Measurements from ENCODE around the gene PKP1.

The PKP1 gene

DNA sequence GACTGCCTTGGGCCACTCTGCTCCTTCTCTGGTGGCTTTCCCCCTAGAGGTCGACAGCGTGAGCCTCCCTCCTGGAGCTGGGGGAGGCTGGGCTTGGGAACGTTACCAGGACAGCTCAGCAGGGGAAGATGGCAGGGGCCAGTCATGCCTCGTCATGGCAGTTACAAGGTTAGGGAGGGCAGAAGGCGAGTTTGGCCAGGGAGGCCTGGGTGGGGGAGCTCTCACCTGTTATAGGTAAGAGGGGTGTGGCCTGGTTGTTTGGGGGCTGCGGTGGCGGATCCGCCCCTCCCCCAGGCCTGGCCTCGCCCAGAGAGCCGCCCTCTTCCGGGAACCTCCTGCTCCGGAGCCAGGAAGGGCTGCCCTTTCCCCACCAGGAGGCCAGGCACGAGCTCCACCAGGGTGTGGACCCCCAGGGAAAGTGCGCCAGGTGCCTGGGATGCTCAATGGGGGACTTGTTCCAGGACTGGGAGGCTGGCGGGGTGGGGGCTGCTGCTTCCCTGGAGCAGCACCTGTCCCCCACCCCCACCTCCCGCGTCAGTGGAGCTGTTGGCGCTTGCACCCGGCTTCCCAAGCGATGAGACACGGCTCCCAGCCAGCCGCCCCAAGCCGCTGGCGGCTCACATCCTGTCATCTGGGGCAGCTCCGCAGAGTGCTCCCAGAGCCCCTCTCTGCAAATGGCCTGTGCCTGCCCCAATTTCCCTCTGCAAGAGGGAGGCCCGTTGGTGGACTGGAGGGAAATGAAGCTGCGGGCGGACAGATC, 23.6 kb upstream of the PKP1 start:
- peak overlapping the region; percentile 14 for H3K4me3 ChIP-seq (ENCODE audit: low read depth, low read length)

DNA sequence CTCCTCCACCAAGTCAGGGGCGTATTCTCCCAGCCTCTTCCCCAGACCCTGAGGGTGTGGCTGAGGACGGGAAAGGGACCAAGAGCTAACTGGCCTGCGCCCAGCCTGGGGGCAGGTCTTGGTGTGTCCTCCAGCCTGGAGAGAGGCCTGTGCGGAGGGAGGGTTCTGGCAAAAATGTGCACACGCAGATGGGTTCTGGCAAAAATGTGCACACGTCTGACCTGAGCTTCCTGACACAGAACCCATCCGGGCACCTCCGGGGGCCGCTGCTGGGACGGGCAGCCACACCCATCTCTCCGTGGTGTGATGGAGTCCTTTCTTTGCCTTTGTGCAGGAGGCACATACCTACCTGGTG, 23.1 kb upstream of the PKP1 start:
- H3K4me3 ChIP-seq (ENCODE audit: low read depth, low read length): peak overlapping the region; percentile 14

DNA sequence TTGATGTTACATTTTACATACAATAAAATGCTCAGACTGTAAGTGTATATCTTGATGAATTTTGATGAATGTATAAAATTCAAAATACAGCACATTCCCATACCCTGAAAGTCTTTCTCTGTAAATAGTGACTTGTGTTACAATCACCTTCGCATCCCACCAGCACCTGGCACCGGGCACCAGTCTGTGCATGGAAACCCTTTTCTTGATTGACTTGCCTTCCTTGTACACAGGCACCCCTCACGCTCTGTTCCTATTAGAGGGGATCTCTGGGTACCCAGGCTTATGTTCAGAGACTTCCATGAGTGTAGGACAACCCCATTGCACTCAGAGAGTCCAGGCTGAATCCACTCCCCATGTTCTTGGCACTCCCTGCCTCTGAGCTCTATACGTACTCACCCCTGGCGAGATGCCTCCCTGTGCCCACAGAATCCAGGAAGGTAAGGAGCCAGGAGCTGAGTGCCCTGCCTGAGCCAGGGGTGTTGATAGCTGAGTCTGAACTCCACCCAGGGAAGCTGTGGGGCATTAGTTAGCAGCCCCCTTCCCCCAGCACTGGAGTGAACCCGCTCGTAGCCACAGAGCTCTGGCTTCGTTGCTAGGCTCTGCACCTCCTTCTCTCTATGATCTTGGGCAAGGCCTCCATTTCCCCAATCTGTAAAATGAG, 22.5 kb upstream of the PKP1 start:
- H3K4me3 ChIP-seq (ENCODE audit: low read depth, low read length): no peak overlapping the region

GRCh38 chr1:201261771-201262547, 21.3 kb upstream of the PKP1 start:
- no peak overlapping the region for H3K4me3 ChIP-seq (ENCODE audit: low read depth, low read length)

GRCh38 chr1:201262963-201263608, 20.2 kb upstream of the PKP1 start:
- H3K4me3 ChIP-seq (ENCODE audit: low read depth, low read length): no peak overlapping the region

DNA sequence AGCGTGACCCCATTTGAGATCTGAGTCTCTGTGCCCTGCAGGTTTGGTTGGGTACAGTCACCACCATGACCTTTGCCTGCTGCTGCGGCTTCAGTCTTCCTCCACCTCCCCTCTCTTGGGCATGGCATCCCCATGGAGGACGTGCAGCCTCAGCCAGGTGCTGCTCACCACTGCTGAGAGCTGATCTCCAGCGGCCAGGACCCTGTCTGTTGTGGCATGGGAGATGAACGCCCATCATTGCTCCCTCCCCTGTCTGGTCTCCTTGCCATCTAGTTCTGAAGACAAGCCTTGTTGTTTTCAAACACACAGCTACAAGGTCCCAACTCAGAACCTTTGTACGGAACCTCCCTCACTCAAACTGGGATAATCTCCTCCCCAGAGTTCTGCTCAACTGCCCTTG, 19.2 kb upstream of the PKP1 start:
- no peak overlapping the region for H3K4me3 ChIP-seq (ENCODE audit: low read depth, low read length)

GRCh38 chr1:201264554-201264953, 18.8 kb upstream of the PKP1 start:
- H3K4me3 ChIP-seq (ENCODE audit: low read depth, low read length): no peak overlapping the region

DNA sequence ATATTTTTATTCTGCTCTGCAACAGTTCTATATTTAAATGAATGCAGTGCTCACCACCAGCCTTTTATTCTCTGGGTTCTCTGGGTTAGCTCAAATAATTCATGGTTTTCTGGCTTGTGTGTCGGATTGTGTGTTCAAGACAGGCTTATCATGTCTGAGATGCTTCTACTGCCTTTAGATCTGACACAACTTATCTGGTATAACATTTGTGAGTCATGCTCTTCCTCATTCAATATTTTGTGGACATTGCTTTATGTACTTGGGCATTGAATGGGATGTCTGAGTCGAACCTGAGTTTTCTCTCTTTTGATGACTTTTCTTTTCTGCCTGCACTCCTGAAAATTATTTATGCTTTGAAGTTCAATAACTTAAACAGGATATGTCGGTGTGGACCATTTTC, 17.6 kb upstream of the PKP1 start:
- no peak overlapping the region for H3K4me3 ChIP-seq (ENCODE audit: low read depth, low read length)

- H3K4me3 ChIP-seq (ENCODE audit: low read depth, low read length): no peak overlapping the region
Measured at GRCh38 chr1:201266276-201266675, 17.0 kb upstream of the PKP1 start.

DNA sequence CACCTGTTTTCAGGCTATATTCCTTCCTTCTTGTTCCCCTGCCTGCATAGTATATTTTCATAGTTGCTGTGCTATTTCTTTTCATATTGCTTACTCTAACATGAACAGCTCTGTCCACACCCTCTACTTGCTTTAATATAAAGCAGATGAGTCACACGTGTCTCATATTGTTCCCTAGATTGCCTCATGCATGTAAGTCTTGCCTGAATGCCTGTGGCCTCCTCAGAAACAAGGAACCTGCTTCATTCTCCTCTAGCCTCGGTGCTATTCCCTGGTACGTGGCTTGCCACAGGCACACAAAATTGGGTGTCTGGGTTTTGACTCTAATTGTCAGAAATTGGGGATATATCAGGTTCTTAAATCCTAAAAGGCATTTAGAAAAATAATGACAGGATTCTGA, 16.5 kb upstream of the PKP1 start:
- no peak overlapping the region for H3K4me3 ChIP-seq (ENCODE audit: low read depth, low read length)

GRCh38 chr1:201267481-201268229, 15.7 kb upstream of the PKP1 start:
- H3K4me3 ChIP-seq (ENCODE audit: low read depth, low read length): no peak overlapping the region

DNA sequence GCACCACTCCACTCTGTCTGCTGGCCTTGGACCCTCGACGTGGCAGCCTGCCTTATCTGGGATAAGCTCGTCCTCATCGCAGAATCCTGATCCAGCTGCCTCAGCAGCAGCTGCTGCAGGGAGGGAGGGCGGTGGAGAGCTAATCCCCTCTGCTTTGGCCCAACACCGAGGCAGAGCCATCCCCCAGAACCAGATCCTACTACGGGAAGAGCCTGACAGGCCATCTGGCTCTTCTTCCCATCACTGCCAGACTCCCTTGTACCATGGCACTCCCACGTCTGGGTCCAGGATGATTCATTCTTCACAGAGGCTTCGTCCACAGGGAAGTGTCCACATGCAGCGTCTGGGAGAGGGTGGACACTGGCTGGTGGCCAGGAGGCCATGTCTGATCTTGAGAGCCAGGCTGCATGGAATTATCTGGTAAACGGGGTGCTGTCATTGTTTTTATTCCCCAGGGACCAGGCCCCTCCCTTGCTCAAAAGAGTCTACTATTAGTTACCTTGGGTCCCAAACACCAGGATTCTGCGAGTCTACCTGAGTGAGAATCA, 14.6 kb upstream of the PKP1 start:
- no peak overlapping the region for H3K4me3 ChIP-seq (ENCODE audit: low read depth, low read length)

- H3K4me3 ChIP-seq (ENCODE audit: low read depth, low read length): no peak overlapping the region
Measured at GRCh38 chr1:201269281-201269680, 14.0 kb upstream of the PKP1 start.

- H3K4me3 ChIP-seq (ENCODE audit: low read depth, low read length): no peak overlapping the region
Measured at GRCh38 chr1:201269900-201270410, 13.4 kb upstream of the PKP1 start.

DNA sequence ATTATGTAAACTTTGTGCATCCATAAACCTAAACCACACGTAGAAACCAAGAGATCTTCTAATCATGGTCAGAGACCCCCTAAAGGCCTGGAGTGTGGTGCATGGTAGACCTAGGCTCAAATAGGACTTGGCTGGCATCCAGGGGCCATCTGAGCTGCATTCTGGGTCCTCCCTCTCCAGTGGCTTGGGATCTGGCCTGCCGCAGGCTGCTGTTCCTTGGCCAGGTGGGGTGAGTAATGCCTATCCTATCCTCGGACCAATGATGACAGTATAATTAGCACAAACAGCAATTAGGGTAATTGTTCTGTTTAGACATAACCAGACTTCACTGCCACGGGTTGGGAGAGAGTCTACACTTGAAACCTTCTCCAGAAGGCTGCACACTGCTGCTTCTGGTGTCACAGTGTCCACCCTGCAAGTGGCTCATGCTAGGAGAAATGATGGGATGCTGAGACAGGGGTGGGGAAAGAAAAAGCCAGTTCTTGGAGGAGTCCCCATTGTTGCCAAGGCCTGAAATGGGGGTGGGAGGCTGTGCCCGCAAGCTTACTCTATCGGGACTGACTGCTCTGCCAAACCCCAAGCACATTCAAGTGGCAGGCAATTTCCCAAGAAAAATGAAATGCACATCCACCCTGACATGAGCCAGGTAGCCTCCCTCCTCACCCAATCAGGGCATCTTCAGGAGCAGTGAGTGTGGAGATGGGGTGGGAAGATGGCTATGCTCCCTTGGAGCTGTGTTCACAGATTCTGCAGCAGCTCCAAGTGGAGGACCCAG, 12.5 kb upstream of the PKP1 start:
- H3K4me3 ChIP-seq (ENCODE audit: low read depth, low read length): no peak overlapping the region

DNA sequence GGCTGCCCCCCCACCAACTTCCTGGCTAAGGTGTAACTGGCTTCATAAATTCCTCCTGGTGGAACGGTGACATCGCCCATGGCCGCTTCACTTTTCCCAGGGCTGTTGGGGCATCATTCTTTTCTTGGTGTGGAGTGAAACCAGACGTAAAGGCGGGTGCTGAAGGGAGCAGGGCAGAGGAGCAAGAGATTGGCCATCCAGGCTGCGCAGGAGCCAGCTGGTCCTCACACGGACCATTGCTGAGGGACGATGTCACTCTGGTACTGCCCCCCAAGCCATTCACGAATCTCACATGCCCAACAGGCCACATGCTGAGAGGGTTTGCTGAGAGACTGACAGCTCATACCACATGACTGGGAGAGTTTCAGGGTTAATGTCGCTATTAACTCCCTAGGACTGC, 10.5 kb upstream of the PKP1 start:
- H3K4me3 ChIP-seq (ENCODE audit: low read depth, low read length): no peak overlapping the region

DNA sequence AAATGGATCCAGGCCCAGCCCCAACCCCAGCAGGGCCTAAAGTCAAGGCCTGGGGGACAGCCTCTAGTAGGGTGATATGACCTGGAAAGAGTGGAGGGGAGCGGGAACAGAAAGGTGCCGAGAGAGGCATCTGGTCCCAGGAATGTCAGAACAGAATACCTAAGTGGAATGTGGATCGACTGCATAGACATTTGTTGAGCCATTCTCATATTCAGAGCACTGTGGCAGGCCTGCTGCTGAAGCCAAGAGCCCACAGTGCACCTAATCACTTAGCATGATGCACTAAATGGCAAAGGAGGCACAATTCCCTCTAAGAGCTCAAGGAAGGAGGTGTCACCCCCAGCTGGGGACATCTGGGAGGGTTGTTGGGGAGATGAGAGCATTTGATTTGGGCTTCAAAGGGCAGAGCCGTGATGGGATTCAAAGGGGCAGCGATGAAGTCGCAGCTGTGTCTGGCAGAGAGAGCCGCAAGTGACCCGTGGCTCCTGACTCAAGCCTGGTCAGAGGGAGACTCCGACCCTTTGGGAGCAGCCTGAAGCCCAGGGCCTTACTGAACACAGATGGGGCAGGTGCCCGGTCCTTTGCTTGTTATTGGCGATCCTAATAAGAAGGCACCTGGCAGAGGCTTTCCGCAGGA, 8.6 kb upstream of the PKP1 start:
- no peak overlapping the region for H3K4me3 ChIP-seq (ENCODE audit: low read depth, low read length)

- H3K4me3 ChIP-seq (ENCODE audit: low read depth, low read length): no peak overlapping the region
Measured at GRCh38 chr1:201275253-201275666, 8.0 kb upstream of the PKP1 start.

DNA sequence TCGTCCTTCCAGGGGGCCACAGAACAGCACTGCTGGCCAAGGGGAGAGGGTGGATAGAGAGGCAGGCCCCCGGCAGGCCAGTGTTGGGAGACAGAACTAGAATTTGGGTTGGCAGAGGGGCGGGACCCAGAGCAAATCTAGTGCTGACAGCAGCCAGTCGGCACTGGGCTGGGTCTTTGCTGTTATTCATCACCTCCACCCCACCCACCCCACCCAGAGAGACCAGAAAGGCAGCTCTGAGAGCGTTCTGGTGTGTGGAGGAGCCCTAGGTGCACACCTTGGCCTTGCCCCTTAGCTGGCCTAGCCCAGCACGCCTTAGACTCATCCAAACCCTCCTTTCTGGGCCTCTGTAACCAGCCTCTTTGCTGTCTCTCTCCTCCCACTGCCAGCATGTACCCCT, 6.4 kb upstream of the PKP1 start:
- no peak overlapping the region for H3K4me3 ChIP-seq (ENCODE audit: low read depth, low read length)
